Mesenchymal stem cell (in vitro differentiated cells and primary cell): Measurements from ENCODE around the gene TCF12.

Experiments
- DNase-seq: peaks from one replicate; pipeline ENCODE4 v3.0.0-alpha.2; 2013
- H2AFZ ChIP-seq: one replicate; pipeline ENCODE4 v1.6.1; 2013; ENCODE audit warnings: low read depth, mild to moderate bottlenecking, control low read depth, inconsistent platforms, low read length, moderate library complexity
- H2AK5ac ChIP-seq: 2 replicates; pipeline ENCODE4 v1.6.1; 2013; ENCODE audit warnings: low read length, moderate library complexity, mild to moderate bottlenecking, inconsistent platforms; ENCODE audit not compliant: severe bottlenecking
- H2BK120ac ChIP-seq: one replicate; pipeline ENCODE4 v1.6.1; 2013; ENCODE audit warnings: low read depth, mild to moderate bottlenecking, inconsistent platforms, low read length, moderate library complexity
- H2BK12ac ChIP-seq, 2 experiments: one replicate each; pipeline ENCODE4 v1.6.1; 2013; ENCODE audit warnings: inconsistent platforms in 2 of 2, low read length in 2 of 2, mild to moderate bottlenecking in 2 of 2, moderate library complexity in 2 of 2, control low read depth in 1 of 2
- H2BK15ac ChIP-seq: one replicate; pipeline ENCODE4 v1.6.1; 2013; ENCODE audit warnings: mild to moderate bottlenecking, low read depth, inconsistent platforms; ENCODE audit not compliant: poor library complexity, severe bottlenecking
- H2BK5ac ChIP-seq: 2 replicates; pipeline ENCODE4 v1.6.1; 2013; ENCODE audit warnings: low read depth, mild to moderate bottlenecking, low read length, control low read depth, inconsistent platforms; ENCODE audit not compliant: poor library complexity, severe bottlenecking
- H3K14ac ChIP-seq, 2 experiments: one replicate each; pipeline ENCODE4 v1.6.1; 2013; ENCODE audit warnings: inconsistent platforms in 2 of 2, low read length in 2 of 2, control low read depth in 1 of 2, mild to moderate bottlenecking in 1 of 2, moderate library complexity in 1 of 2
- H3K18ac ChIP-seq, 2 experiments: one replicate each; pipeline ENCODE4 v1.6.1; 2013; ENCODE audit warnings: inconsistent platforms in 2 of 2, low read length in 2 of 2, control low read depth in 1 of 2, low read depth in 1 of 2, mild to moderate bottlenecking in 1 of 2
- H3K23ac ChIP-seq, 2 experiments: one replicate each; pipeline ENCODE4 v1.6.1; 2013; ENCODE audit warnings: inconsistent platforms in 2 of 2, low read length in 2 of 2, mild to moderate bottlenecking in 2 of 2, moderate library complexity in 2 of 2, control low read depth in 1 of 2
- H3K27ac ChIP-seq: 2 replicates; pipeline ENCODE4 v1.5.1; 2013; ENCODE audit warnings: mild to moderate bottlenecking, moderate library complexity, low read length, control low read depth, inconsistent platforms; ENCODE audit not compliant: poor library complexity, severe bottlenecking
- H3K27me3 ChIP-seq, 2 experiments: 2 replicates each; pipeline versions ENCODE4 v1.6.1 to v1.7.0; 2013; ENCODE audit warnings: low read length in 2 of 2, mild to moderate bottlenecking in 2 of 2, moderate library complexity in 2 of 2, control low read depth in 1 of 2, inconsistent platforms in 1 of 2; ENCODE audit not compliant: control insufficient read depth in 1 of 2, insufficient read depth in 1 of 2
- H3K36me3 ChIP-seq, 2 experiments: 2 replicates each; pipeline versions ENCODE4 v1.6.1 to v1.7.0; 2013; ENCODE audit warnings: low read length in 2 of 2, control low read depth in 1 of 2, inconsistent platforms in 1 of 2, low read depth in 1 of 2, mild to moderate bottlenecking in 1 of 2; ENCODE audit not compliant: insufficient read depth in 2 of 2, control insufficient read depth in 1 of 2
- H3K4ac ChIP-seq, 2 experiments: one replicate each; pipeline ENCODE4 v1.6.1; 2013; ENCODE audit warnings: inconsistent platforms in 2 of 2, low read length in 2 of 2, mild to moderate bottlenecking in 2 of 2, moderate library complexity in 2 of 2, control low read depth in 1 of 2, low read depth in 1 of 2
- H3K4me1 ChIP-seq: 2 replicates; pipeline ENCODE4 v1.6.1; 2013; ENCODE audit warnings: low read depth, low read length, control low read depth; ENCODE audit not compliant: control insufficient read depth, insufficient read depth
- H3K4me2 ChIP-seq: 2 replicates; pipeline ENCODE4 v1.6.1; 2013; ENCODE audit warnings: low read length, mild to moderate bottlenecking, inconsistent platforms; ENCODE audit not compliant: poor library complexity, severe bottlenecking
- H3K4me3 ChIP-seq, 2 experiments: 2 replicates each; pipeline versions ENCODE4 v1.5.1 to v1.7.0; 2013; ENCODE audit warnings: low read length in 2 of 2, mild to moderate bottlenecking in 2 of 2, control low read depth in 1 of 2, low read depth in 1 of 2; ENCODE audit not compliant: insufficient read depth in 1 of 2
- H3K79me1 ChIP-seq: replicated peaks from 2 replicates; pipeline ENCODE4 v1.6.1; 2013; ENCODE audit warnings: mild to moderate bottlenecking, control low read depth, low read length, inconsistent platforms; ENCODE audit not compliant: poor library complexity, severe bottlenecking
- H3K9ac ChIP-seq: 2 replicates; pipeline ENCODE4 v1.7.0; 2013; ENCODE audit warnings: mild to moderate bottlenecking, low read length, moderate library complexity
- H3K9me3 ChIP-seq: 2 replicates; pipeline ENCODE4 v1.7.0; 2013; ENCODE audit warnings: mild to moderate bottlenecking, low read length; ENCODE audit not compliant: control insufficient read depth
- H4K8ac ChIP-seq: one replicate; pipeline ENCODE4 v1.6.1; 2013; ENCODE audit warnings: inconsistent platforms, mild to moderate bottlenecking, low read length, moderate library complexity
- H4K91ac ChIP-seq: one replicate; pipeline ENCODE4 v1.6.1; 2013; ENCODE audit warnings: mild to moderate bottlenecking, low read length, inconsistent platforms
- WGBS: methylation state at CpG from one replicate; pipeline ENCODE4 v1.1.7; 2013; ENCODE audit warnings: mixed read lengths; 5-methylcytosine and 5-hydroxymethylcytosine counted together

Gene TCF12

DNA sequence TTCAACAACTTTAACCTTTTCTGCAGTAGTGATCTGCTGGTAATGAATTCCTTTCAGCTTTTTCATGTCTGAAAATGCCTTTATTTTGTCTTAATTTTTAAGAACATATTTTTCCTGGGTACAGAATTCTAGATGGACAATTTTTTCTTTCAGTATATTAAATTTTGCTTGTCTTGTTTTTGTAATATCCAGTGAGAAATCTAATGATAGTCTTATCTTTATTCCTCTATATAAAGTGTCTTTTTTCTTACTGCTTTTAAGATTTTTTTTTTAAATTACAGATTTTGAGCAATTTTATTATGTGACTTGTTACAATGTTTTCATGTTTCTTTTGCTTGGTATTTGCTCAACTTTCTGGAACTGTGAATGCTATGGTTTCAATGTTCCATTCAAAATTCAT, 38.1 kb downstream of the TCF12 start:
- H2BK12ac ChIP-seq: no peak overlapping the region
- no peak overlapping the region for H4K91ac ChIP-seq
- no peak overlapping the region for H3K9ac ChIP-seq
- peaks cover 35% of the 10 kb centered on the region for H3K9me3 ChIP-seq
- H2BK120ac ChIP-seq: no peak overlapping the region
- no peak overlapping the region for H3K14ac ChIP-seq
- H3K18ac ChIP-seq: no peak overlapping the region
- no peak overlapping the region for H3K4me2 ChIP-seq
- H2BK15ac ChIP-seq: no peak overlapping the region
- no peak overlapping the region for H3K27ac ChIP-seq
- H2AFZ ChIP-seq: no peak overlapping the region
- H3K79me1 ChIP-seq: no peaks in the 10 kb centered on the region
- no peak overlapping the region for H2BK5ac ChIP-seq
- H3K4ac ChIP-seq: no peak overlapping the region
- no peaks in the 10 kb centered on the region for H3K36me3 ChIP-seq
- no peak for DNase-seq
- H3K27me3 ChIP-seq: no peaks in the 10 kb centered on the region
- H2AK5ac ChIP-seq: no peak overlapping the region
- peaks cover 4% of the 10 kb centered on the region for H3K4me1 ChIP-seq
- no peak overlapping the region for H4K8ac ChIP-seq
- no peak overlapping the region for H3K4me3 ChIP-seq
- H3K23ac ChIP-seq: no peak overlapping the region

DNA sequence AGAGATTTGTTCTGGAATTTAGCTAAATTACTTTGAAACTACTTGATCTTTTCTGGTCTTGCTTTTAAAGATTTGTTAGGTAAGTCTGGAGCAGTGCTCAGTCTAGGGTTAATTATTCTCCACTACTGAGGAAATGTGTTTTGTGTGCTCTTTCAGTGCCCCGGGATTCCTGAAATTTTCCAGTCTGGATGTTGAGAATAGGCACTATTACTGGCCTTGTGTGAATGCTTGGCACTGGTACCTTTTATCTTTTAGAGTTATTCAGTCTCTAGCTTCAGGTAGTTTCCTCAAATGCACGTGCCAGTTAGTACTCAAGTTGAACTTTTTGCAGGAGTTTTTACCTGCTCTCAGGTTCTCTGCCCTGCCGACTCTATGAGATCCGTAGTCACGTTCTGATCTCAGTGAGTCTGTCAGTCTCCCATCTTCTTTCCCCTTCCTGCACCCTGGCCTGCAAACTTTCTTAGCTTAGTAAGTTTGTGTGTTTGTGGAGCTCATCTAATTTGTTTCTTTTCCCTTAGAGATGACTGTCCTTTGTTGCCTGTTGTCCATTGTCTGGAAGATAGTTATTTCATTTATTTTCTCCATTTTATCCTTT, 39.5 kb downstream of the TCF12 start:
- no peak overlapping the region for H2AK5ac ChIP-seq
- no peak for DNase-seq
- H3K9me3 ChIP-seq: peaks cover 35% of the 10 kb centered on the region
- no peak overlapping the region for H4K91ac ChIP-seq
- peak overlapping the region; percentile 3 for H3K4me2 ChIP-seq
- H3K18ac ChIP-seq: no peak overlapping the region
- no peak overlapping the region for H2BK5ac ChIP-seq
- no peak overlapping the region for H3K9ac ChIP-seq
- WGBS: 64% methylated on average over 4 of the region's 5 CpGs
- H2BK120ac ChIP-seq: no peak overlapping the region
- no peak overlapping the region for H4K8ac ChIP-seq
- no peaks in the 10 kb centered on the region for H3K36me3 ChIP-seq
- H3K4me1 ChIP-seq: peaks cover 4% of the 10 kb centered on the region
- no peak overlapping the region for H3K14ac ChIP-seq
- no peak overlapping the region for H2BK15ac ChIP-seq
- no peak overlapping the region for H3K23ac ChIP-seq
- no peaks in the 10 kb centered on the region for H3K27me3 ChIP-seq
- H3K4me3 ChIP-seq: no peak overlapping the region
- H2BK12ac ChIP-seq: no peak overlapping the region
- no peak overlapping the region for H3K4ac ChIP-seq
- no peaks in the 10 kb centered on the region for H3K79me1 ChIP-seq
- H2AFZ ChIP-seq: no peak overlapping the region
- H3K27ac ChIP-seq: peak overlapping the region; percentile 59

DNA sequence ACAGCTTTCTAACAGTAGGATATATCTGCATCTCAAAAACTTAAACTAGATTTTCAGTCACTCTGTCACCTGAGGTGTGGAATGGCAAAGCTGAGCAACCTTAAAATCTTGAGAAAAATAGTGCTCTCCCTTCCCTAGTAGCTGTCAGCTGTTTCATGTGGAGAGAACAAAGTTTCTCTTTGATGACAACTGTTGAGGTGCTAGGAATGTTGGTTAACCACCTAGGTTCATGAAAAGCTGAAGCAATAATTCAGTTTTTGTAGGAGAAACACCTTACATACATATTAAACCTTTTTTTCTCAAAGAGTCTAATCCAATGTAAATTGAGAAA, 40.8 kb downstream of the TCF12 start:
- no peak overlapping the region for H3K9ac ChIP-seq
- no peaks in the 10 kb centered on the region for H3K27me3 ChIP-seq
- no peak overlapping the region for H2AFZ ChIP-seq
- H4K8ac ChIP-seq: no peak overlapping the region
- no peak overlapping the region for H2AK5ac ChIP-seq
- no peaks in the 10 kb centered on the region for H3K79me1 ChIP-seq
- H2BK120ac ChIP-seq: no peak overlapping the region
- no peak overlapping the region for H3K14ac ChIP-seq
- H3K18ac ChIP-seq: no peak overlapping the region
- H3K4me3 ChIP-seq: no peak overlapping the region
- no peak overlapping the region for H3K27ac ChIP-seq
- no peaks in the 10 kb centered on the region for H3K36me3 ChIP-seq
- no peak overlapping the region for H3K23ac ChIP-seq
- no peak overlapping the region for H2BK15ac ChIP-seq
- no peak overlapping the region for H3K4ac ChIP-seq
- peaks cover 4% of the 10 kb centered on the region for H3K4me1 ChIP-seq
- H2BK5ac ChIP-seq: no peak overlapping the region
- no peak overlapping the region for H3K4me2 ChIP-seq
- DNase-seq: no peak
- peaks cover 31% of the 10 kb centered on the region for H3K9me3 ChIP-seq
- no peak overlapping the region for H2BK12ac ChIP-seq
- no peak overlapping the region for H4K91ac ChIP-seq

DNA sequence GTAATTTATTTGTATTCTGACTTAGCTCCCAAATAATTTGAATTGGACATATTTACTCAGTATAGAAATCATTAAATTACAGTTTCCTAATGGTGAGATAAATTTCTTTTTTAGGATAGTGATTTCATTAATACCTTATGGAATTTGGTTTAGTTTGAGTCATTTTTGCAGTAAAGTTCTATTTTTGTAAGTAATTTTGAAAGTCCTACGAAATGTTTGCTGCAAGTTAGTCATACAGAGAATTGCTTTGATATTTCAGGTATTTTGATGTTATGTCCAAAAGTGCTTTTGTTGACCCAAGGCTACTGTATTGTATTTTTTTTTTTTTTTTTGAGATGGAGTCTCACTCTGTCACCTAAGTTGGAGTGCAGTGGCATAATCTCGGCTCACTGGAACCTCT, 41.7 kb downstream of the TCF12 start:
- Histone ChIP-seq H2AK5ac (no peak overlapping the region), H3K4me3 (no peak overlapping the region), H3K36me3 (no peaks in the 10 kb centered on the region), H3K4ac (no peak overlapping the region), H3K4me1 (peaks cover 4% of the 10 kb centered on the region), H3K27ac (no peak overlapping the region), H3K4me2 (no peak overlapping the region), H3K23ac (no peak overlapping the region), H4K91ac (no peak overlapping the region), H2BK15ac (no peak overlapping the region), H2AFZ (no peak overlapping the region), H3K79me1 (no peaks in the 10 kb centered on the region), H3K9me3 (peaks cover 31% of the 10 kb centered on the region), H3K27me3 (no peaks in the 10 kb centered on the region), H2BK5ac (no peak overlapping the region), H2BK12ac (no peak overlapping the region), H3K18ac (no peak overlapping the region), H3K9ac (no peak overlapping the region), H4K8ac (no peak overlapping the region), H2BK120ac (no peak overlapping the region), H3K14ac (no peak overlapping the region)
- no peak for DNase-seq
- WGBS: 93% methylated on average over 1 of the region's 2 CpGs
